Cardiac fibroblast (primary cell): ENCODE results near the gene LURAP1L.
A peak's percentile ranks its signal among the peaks of the same experiment; 100 is the strongest.

ENCODE experiments used
- DNase-seq, 2 donors: peaks; one replicate each; pipeline versions ENCODE4 v3.0.0 to v3.0.0-alpha.2; 2010; ENCODE audit warnings: low read depth in 2 of 2
- H3K4me3 ChIP-seq, 2 donors: replicated peaks in 1 of 2; 1 replicate in 1 of 2; 2 replicates in 1 of 2; pipeline ENCODE4 v1.5.1; 2011; ENCODE audit warnings: low read depth in 2 of 2, low read length in 2 of 2, mild to moderate bottlenecking in 2 of 2, moderate library complexity in 1 of 2
- TF ChIP-seq, protein P1 (sequence below): IDR thresholded peaks from one replicate; pipeline ENCODE4 v1.5.1; 2011; ENCODE audit warnings: low read depth, mild to moderate bottlenecking, low read length, inconsistent platforms

LURAP1L gene

GRCh38 chr9:12796601-12797000, 21.8 kb downstream of the LURAP1L start:
- TF ChIP-seq, protein P1, sequence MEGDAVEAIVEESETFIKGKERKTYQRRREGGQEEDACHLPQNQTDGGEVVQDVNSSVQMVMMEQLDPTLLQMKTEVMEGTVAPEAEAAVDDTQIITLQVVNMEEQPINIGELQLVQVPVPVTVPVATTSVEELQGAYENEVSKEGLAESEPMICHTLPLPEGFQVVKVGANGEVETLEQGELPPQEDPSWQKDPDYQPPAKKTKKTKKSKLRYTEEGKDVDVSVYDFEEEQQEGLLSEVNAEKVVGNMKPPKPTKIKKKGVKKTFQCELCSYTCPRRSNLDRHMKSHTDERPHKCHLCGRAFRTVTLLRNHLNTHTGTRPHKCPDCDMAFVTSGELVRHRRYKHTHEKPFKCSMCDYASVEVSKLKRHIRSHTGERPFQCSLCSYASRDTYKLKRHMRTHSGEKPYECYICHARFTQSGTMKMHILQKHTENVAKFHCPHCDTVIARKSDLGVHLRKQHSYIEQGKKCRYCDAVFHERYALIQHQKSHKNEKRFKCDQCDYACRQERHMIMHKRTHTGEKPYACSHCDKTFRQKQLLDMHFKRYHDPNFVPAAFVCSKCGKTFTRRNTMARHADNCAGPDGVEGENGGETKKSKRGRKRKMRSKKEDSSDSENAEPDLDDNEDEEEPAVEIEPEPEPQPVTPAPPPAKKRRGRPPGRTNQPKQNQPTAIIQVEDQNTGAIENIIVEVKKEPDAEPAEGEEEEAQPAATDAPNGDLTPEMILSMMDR = no peak

DNA sequence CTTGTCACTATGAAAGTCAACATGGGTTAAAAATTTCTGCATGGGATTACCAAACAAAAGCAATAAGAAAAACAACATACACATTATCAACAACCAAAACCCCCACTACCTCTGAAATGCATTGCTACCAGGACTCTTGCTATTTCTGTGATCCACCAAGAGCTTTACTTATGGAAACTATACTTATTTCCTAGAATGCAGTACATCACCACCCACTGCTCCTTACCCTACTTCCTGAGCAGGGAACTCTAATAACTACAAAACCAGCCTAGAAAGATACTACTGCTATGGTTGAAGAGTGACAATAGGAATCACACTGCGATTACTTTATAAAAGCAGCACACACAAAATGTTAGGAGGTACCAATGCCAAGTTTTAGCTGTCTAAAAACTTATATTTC, 22.2 kb downstream of the LURAP1L start:
- TF ChIP-seq, protein P1 = no peak
- DNase-seq = no peak
- no peak overlapping the region for H3K4me3 ChIP-seq

More at GRCh38 chr9:12796601-12797000, 21.8 kb downstream of the LURAP1L start:
- no peak overlapping the region for H3K4me3 ChIP-seq
- DNase-seq = no peak

DNA sequence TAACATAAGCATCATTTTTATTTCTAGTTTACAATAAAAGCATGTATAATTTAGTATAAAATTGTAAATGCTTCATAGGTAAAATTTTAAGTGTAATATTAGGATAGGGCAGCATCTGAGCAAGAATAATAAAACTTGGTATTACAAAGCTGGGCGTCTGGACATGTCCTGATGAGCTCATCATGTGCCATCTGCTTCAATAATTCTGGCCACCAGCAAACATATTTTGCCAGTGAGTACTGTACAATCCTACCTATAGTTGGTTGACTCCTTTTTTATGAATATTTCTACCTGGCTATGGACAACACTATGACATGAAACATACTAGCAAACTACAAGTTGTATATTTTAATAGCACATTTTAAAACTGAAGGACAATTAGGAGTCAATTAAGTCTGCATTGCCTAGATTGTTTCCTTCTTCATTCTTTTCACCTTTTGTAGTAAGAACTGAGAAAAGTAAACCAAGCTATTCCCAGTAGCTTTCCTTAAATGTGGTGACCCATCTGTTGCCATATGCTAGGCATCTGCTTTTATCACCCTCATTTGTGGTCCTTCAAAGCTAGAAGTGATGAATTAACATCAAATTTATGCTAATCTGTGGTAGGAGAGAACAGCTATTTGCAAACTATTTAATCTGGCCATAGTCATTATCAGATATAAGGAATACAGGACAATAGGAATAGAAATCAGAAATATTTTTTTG, 23.4 kb downstream of the LURAP1L start:
- peak in 1 of 2 donors; percentile 45 for DNase-seq
- no peak overlapping the region for H3K4me3 ChIP-seq
- TF ChIP-seq, protein P1 = no peak

- DNase-seq = no peak
- TF ChIP-seq, protein P1 = no peak
Measured at GRCh38 chr9:12801187-12801586, 26.4 kb downstream of the LURAP1L start.

GRCh38 chr9:12801663-12802062, 26.8 kb downstream of the LURAP1L start:
- DNase-seq = no peak
- H3K4me3 ChIP-seq = no peak overlapping the region
- TF ChIP-seq, protein P1 = no peak

More at GRCh38 chr9:12801187-12801586, 26.4 kb downstream of the LURAP1L start:
- no peak overlapping the region for H3K4me3 ChIP-seq

GRCh38 chr9:12802093-12802492, 27.3 kb downstream of the LURAP1L start:
- TF ChIP-seq, protein P1 = no peak
- H3K4me3 ChIP-seq = no peak overlapping the region
- no peak for DNase-seq

DNA sequence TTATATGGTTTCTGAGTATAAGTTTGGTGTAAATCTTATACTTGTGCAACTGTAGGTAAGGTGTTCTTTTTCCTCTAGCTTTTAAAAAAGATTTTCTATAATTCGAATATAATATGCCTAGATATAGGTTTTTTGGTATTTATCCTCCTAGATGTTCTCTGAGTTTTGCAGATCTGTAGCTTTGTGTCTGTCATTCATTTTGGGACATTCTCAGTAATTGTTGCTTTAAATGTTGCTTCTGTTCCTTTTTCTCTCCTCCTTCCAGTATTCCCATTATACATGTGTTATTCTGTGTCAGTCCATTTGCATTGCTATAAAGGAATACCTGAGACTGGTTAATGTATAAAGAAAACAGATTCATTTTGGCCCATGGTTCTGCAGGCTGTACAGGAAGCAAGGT, 33.7 kb downstream of the LURAP1L start:
- no peak overlapping the region for H3K4me3 ChIP-seq
- DNase-seq = no peak
- TF ChIP-seq, protein P1 = no peak
